GM12878 (cell line): ENCODE measurements around the gene LENG1. TPM values are rescaled to one million over a fixed set of nuclear protein-coding genes. Genes with fewer than 3 reads are reported as not detected.

Experiments
- ATAC-seq: fragments of 200-7000 bp; cut with Tn5 transposase; 3 replicates; pipeline ENCODE4 v1.9.1; 2020; ENCODE audit warnings: mild to moderate bottlenecking, moderate library complexity
- BruUV-seq: library from RNA; stranded (reverse); fragments of 400-500 nt; replicated peaks from 2 replicates; lab custom pipeline; 2021; lab: Mats Ljungman, UMichigan
- CTCF ChIA-PET: fragments of 300-600 bp; sonication (Branson Sonifier 250); formaldehyde crosslinking; extraction: SDS; loops from one replicate; lab custom pipeline; 2021; ENCODE audit warnings: inconsistent platforms; lab: Yijun Ruan, JAX
- POLR2A ChIA-PET: fragments of 350-600 bp; formaldehyde crosslinking; extraction: SDS; loops from one replicate; lab custom pipeline; 2021; ENCODE audit warnings: inconsistent platforms; lab: Charles Lee
- RAD21 ChIA-PET: fragments of 300-600 bp; sonication (Branson Sonifier 250); formaldehyde crosslinking; loops from one replicate; lab custom pipeline; 2023; ENCODE audit warnings: antibody characterized with exemption; ENCODE audit not compliant: unreplicated experiment; lab: Charles Lee
- SMC1A ChIA-PET: fragments of 300-600 bp; sonication (Branson Sonifier 250); formaldehyde crosslinking; loops from one replicate; lab custom pipeline; 2023; ENCODE audit not compliant: unreplicated experiment, uncharacterized antibody; lab: Charles Lee
- DNase-seq: peaks from one replicate; pipeline ENCODE4 v3.0.0-alpha.2; 2011; ENCODE audit warnings: low read depth, low spot score
- FAIRE-seq: peaks from 3 replicates; lab custom pipeline; 2011; peaks lifted over from hg19 to GRCh38; lab: Jason Lieb, UNC
- H2AFZ ChIP-seq: 2 replicates; pipeline ENCODE4 v1.6.0; 2011; ENCODE audit warnings: low read depth, low read length, control low read depth; ENCODE audit not compliant: control insufficient read depth
- H3K27ac ChIP-seq: 2 replicates; pipeline ENCODE4 v1.5.1; 2011; ENCODE audit warnings: control low read depth; ENCODE audit not compliant: control insufficient read depth, insufficient read depth
- H3K27me3 ChIP-seq, 2 experiments: replicated peaks in 1 of 2; 2 replicates each; pipeline versions ENCODE4 v1.6.0 to v1.6.1; 2011; ENCODE audit warnings: low read length in 1 of 2; ENCODE audit not compliant: control insufficient read depth in 2 of 2, insufficient read depth in 2 of 2
- H3K36me3 ChIP-seq, 2 experiments: 2 replicates each; pipeline ENCODE4 v1.5.1; 2011; ENCODE audit warnings: low read length in 1 of 2; ENCODE audit not compliant: control insufficient read depth in 2 of 2, insufficient read depth in 2 of 2
- H3K4me1 ChIP-seq: 2 replicates; pipeline ENCODE4 v1.6.1; 2011; ENCODE audit warnings: mild to moderate bottlenecking, low read length, moderate library complexity, mixed read lengths; ENCODE audit not compliant: control insufficient read depth, insufficient read depth
- H3K4me2 ChIP-seq: 2 replicates; pipeline ENCODE4 v1.6.0; 2011; ENCODE audit warnings: control low read depth; ENCODE audit not compliant: control insufficient read depth, insufficient read depth
- H3K4me3 ChIP-seq: fragments of 200-600 bp; sonication (generic); 2 replicates; pipeline ENCODE4 v1.5.1; 2016
- H3K79me2 ChIP-seq: 2 replicates; pipeline ENCODE4 v1.6.0; 2011; ENCODE audit warnings: low read length; ENCODE audit not compliant: control insufficient read depth, insufficient read depth
- H3K9ac ChIP-seq: 2 replicates; pipeline ENCODE4 v1.8.0; 2011; ENCODE audit warnings: low read length, control low read depth, mixed read lengths; ENCODE audit not compliant: control insufficient read depth, insufficient read depth
- H3K9me3 ChIP-seq: replicated peaks from 3 replicates; pipeline ENCODE4 v1.5.1; 2011; ENCODE audit warnings: mild to moderate bottlenecking, low read length; ENCODE audit not compliant: control insufficient read depth, insufficient read depth
- H4K20me1 ChIP-seq: 2 replicates; pipeline ENCODE4 v1.6.0; 2011; ENCODE audit not compliant: control insufficient read depth, insufficient read depth
- BACH1 ChIP-seq: fragments of 450-650 bp; IDR thresholded peaks from 2 replicates; pipeline ENCODE4 v1.6.1; 2017; ENCODE audit warnings: mild to moderate bottlenecking, borderline replicate concordance
- BCL11A ChIP-seq: IDR thresholded peaks from 2 replicates; pipeline ENCODE4 v1.6.1; 2011; ENCODE audit warnings: low read depth, low read length
- CBFB ChIP-seq: IDR thresholded peaks from 2 replicates; pipeline ENCODE4 v1.6.1; 2016; ENCODE audit warnings: antibody characterized with exemption, low read depth
- CHD4 ChIP-seq: fragments of 200-600 bp; sonication (generic); IDR thresholded peaks from 2 replicates; pipeline ENCODE4 v1.6.1; 2016; ENCODE audit warnings: mild to moderate bottlenecking
- FOS ChIP-seq: IDR thresholded peaks from 3 replicates; pipeline ENCODE4 v1.6.1; 2011; ENCODE audit warnings: borderline replicate concordance; ENCODE audit not compliant: insufficient read length; ENCODE audit errors: extremely low read depth
- HCFC1 ChIP-seq: fragments of 150-350 bp; IDR thresholded peaks from 2 replicates; pipeline ENCODE4 v1.6.1; 2014; ENCODE audit warnings: low read length
- MEF2A ChIP-seq: IDR thresholded peaks from 2 replicates; pipeline ENCODE4 v1.6.1; 2011; ENCODE audit warnings: low read depth, mild to moderate bottlenecking, low read length, moderate library complexity; ENCODE audit not compliant: insufficient read depth
- MTA2 ChIP-seq: fragments of 450-650 bp; IDR thresholded peaks from 2 replicates; pipeline ENCODE4 v1.6.1; 2016; ENCODE audit warnings: low read depth, mild to moderate bottlenecking, moderate library complexity
- MXI1 ChIP-seq: fragments of 150-350 bp; IDR thresholded peaks from 2 replicates; pipeline ENCODE4 v1.6.1; 2011; ENCODE audit warnings: low read depth, mild to moderate bottlenecking, inconsistent platforms, low read length, improper control_type of control experiment
- NFXL1 ChIP-seq: fragments of 450-650 bp; IDR thresholded peaks from 2 replicates; pipeline ENCODE4 v1.6.1; 2017; ENCODE audit warnings: antibody characterized with exemption, mild to moderate bottlenecking, borderline replicate concordance
- PAX5 ChIP-seq: IDR thresholded peaks from 2 replicates; pipeline ENCODE4 v1.6.1; 2011; ENCODE audit warnings: low read depth, low read length, borderline replicate concordance
- PKNOX1 ChIP-seq: fragments of 450-650 bp; IDR thresholded peaks from 2 replicates; pipeline ENCODE4 v1.6.1; 2016; ENCODE audit warnings: mild to moderate bottlenecking
- POLR2AphosphoS5 ChIP-seq: IDR thresholded peaks from 2 replicates; pipeline ENCODE4 v1.6.1; 2011; ENCODE audit warnings: mild to moderate bottlenecking, low read length, inconsistent platforms
- PRDM15 ChIP-seq: fragments of 450-650 bp; formaldehyde crosslinking; IDR thresholded peaks from 2 replicates; pipeline ENCODE4 v1.4.0; 2020; ENCODE audit warnings: mild to moderate bottlenecking, moderate library complexity
- SMAD1 ChIP-seq: fragments of 450-650 bp; IDR thresholded peaks from 2 replicates; pipeline ENCODE4 v1.6.1; 2018; ENCODE audit warnings: mild to moderate bottlenecking, low read depth; ENCODE audit not compliant: partially characterized antibody
- TCF12 ChIP-seq: IDR thresholded peaks from 2 replicates; pipeline ENCODE4 v1.6.1; 2011; ENCODE audit warnings: low read depth, mild to moderate bottlenecking, low read length
- ZBTB4 ChIP-seq: fragments of 450-650 bp; formaldehyde crosslinking; IDR thresholded peaks from 2 replicates; pipeline ENCODE4 v1.4.0; 2022; ENCODE audit warnings: mild to moderate bottlenecking, moderate library complexity
- WGBS: methylation state at CpG from one replicate; pipeline ENCODE4 v1.1.6; 2016; ENCODE audit warnings: low lambda C conversion rate; ENCODE audit not compliant: insufficient replicate concordance, insufficient coverage; ENCODE audit errors: missing lambda C conversion rate; 5-methylcytosine and 5-hydroxymethylcytosine counted together
- in situ Hi-C: fragments of 300-500 bp; cut with MboI; formaldehyde crosslinking; loops from 9 replicates; pipeline ENCODE4 v1.14.3; 2018; ENCODE audit warnings: mixed read lengths
- intact Hi-C: fragments of 100-400 bp; cut with micrococcal nuclease; formaldehyde crosslinking; loops from one replicate; pipeline ENCODE4 v1.14.2; 2022; ENCODE audit not compliant: unreplicated experiment
- polyA plus RNA-seq, 11 experiments: library from polyadenylated mRNA; depleted of rRNA in 4 of 11; unstranded in 6 of 11; stranded (reverse) in 5 of 11; fragments of >200 nt; fragmentation: Nextera tagmentation in 4 of 11; fragmentation: Illumina TruSeq in 1 of 11; extraction: Ambion mirVana in 4 of 11; extraction: Trizol in 1 of 11; gene quantifications; 1 replicate in 1 of 11; 2 replicates in 10 of 11; pipeline versions ENCODE4 v1.2.1 to v1.2.3, GENCODE V29; 2011 to 2016; ENCODE audit warnings: inconsistent platforms in 2 of 11, missing spikeins in 2 of 11, low read depth in 1 of 11
- total RNA-seq, 4 experiments: library from RNA; depleted of rRNA in 3 of 4; stranded (reverse); fragments of >200 nt in 3 of 4; fragmentation: Illumina TruSeq in 1 of 4; extraction: Trizol in 1 of 4; gene quantifications; 2 replicates each; pipeline versions ENCODE4 v1.2.1 to v1.2.3, GENCODE V29; 2013 to 2021

LENG1 gene
- total and polyA plus RNA-seq, 10 of the 15 experiments (the other 5 are each of a cell fraction or from before 2014, with no cell fraction given), result 0.21 to 10.8 (median 5.8) TPM

GRCh38 chr19:54201172-54201701, 41.7 kb upstream of the LENG1 start:
- no peak for DNase-seq
- TF ChIP-seq HCFC1 (no peak), POLR2AphosphoS5 (no peak), PRDM15 (CRISPR knock-in tag) (peak; percentile 7; the same call in 1 of the 2 replicates), CBFB (no peak), MEF2A (no peak), BCL11A (no peak), SMAD1 (no peak), BACH1 (0 out of 2 replicates have a peak, but pooled peaks have one; percentile 2), FOS (no peak), CHD4 (no peak), MTA2 (no peak), NFXL1 (no peak), ZBTB4 (CRISPR knock-in tag) (no peak), PKNOX1 (no peak), MXI1 (0 out of 2 replicates have a peak, but pooled peaks have one; percentile 49), PAX5 (no peak), TCF12 (no peak)

More at GRCh38 chr19:54201172-54201701, 41.7 kb upstream of the LENG1 start:
- Histone ChIP-seq H3K27ac (peak overlapping the region; percentile 96), H3K9ac (peak overlapping the region; percentile 96), H3K79me2 (peaks cover 56% of the 10 kb centered on the region), H3K4me3 (peak overlapping the region; percentile 92), H4K20me1 (peaks cover 11% of the 10 kb centered on the region), H3K4me1 (peaks cover 19% of the 10 kb centered on the region), H3K27me3 (no peaks in the 10 kb centered on the region), H3K36me3 (peaks cover 18 to 21% of the 10 kb centered on the region in 2 experiments), H2AFZ (no peak overlapping the region), H3K9me3 (no peaks in the 10 kb centered on the region), H3K4me2 (peak overlapping the region; percentile 91)
- ATAC-seq (peak; percentile 8), FAIRE-seq (no peak)
- ChIA-PET RAD21 (no interaction called here), SMC1A (interaction anchor here (1.2 to 3.8 kb wide), 4 partner anchors 12 to 189 kb away, joined by 3 to 26 read pairs (median 4); partner anchors contain the start of genes CNOT3, MBOAT7 and TSEN34), CTCF (interaction anchor here (1.1 to 3.3 kb wide), 2 partner anchors 10 to 12 kb away, joined by 3 to 15 read pairs; partner anchors contain the start of genes MBOAT7 and TSEN34), POLR2A (interaction anchor here (0.6 to 7.7 kb wide), 6 partner anchors 11 to 905 kb away, joined by 3 to 100 read pairs (median 4); partner anchors contain the start of genes CNOT3, MBOAT7 and TSEN34)
- in situ Hi-C loops, result no loop called here
- TSS peak; percentile 79 for BruUV-seq
- 2% methylated on average over 28 of the region's 28 CpGs for WGBS
- intact Hi-C loops, result loop anchor here (2.0 kb wide), 1 partner anchor 64 kb away; the partner anchor contains the start of gene CNOT3
